Cortex of kidney (tissue), 1 donor: ENCODE measurements around the gene RBM4B.

Experiments
- DNase-seq: peaks from one replicate; lab custom pipeline; 2025; lab: John Stamatoyannopoulos, UW

RBM4B gene

DNA sequence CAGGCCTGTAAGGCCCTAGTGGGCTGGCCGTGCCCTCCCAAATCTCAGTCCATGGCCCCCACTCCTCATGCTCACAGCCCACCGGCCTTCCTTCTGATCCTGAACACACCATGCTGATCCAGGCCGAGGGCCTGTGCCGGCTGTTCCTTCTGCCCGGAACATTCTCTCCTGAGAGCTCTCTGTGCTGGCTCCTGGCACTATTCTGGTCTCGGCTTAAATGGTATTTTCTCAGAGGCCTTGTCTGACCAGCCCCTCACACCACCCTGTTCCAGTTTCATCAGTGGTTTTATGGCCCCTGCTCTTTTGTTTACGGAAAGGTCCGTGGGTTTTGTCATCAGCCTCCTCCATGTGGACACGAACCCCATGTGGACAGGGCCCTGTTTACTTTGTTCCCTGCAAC is 29.3 kb upstream of the RBM4B start:
- no peak for DNase-seq

DNA sequence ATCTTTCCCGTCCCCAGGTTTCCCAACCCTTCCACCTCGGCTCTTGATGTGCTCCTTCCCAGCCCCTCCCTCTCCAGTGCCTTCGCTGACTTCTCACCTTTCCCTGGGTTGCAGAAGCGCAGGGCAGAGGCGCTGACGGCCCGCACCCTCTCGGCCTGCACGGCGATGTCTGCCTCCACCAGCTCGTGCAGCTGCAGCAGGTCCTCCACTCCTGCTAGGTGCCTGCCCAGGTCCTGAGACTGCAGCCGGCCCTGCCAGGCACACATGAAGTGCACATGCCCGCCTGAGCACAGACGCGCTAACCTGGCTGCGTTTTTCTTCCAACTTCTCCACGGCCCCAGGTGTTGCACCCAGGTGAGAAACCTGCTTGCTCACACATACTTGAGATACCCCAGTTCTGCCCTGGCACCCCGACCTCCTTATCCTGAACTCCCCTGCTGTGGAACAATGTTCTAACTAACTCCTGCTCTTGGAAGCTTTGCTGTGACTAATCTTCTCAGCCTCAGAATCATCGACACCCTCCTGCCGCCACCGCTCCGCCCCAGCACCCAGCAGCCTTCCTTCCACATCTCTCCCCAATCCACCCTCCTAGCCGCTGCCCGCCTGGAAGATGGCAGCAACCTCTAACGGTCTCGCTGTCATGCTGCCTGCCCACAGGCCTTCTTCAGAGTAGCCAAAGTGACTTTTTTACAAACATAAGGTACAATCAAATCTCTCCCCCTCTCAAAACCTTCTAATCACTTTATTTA is 28.1 kb upstream of the RBM4B start:
- DNase-seq: no peak

DNA sequence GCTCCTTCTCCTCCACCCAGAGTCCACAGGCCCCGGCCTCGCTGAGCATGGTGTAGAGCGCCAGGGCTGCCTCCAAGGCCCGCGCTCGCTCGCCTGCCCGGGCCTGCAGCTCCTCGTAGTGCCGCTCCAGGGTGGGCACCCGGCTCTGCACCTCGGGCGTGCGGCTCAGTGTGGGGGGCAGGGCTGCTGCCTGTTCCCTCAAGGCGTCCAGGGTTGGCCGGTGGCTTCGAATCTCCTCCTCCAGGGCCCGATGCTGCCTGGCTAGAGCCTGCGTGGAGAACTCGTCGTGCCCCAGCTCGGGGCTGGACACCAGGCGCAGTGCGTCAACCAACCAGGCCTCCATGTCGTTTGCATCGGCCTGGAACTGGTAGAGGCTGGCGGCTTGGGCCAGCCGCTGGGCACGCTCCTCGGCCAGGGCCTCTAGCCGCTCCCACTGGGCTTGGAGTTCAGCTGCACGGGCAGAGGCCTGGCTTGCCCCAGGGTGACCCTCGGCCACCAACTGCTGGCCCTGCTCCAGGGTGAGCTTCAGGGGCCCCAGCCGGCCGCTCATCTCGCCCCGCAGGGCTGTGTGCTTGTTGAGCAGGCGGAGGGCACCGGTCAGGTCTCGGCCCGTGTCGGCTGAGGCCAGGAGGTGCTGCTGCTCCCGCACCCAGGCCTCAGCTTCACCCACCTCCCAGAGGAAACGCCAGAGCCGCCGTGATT is 27.1 kb upstream of the RBM4B start:
- DNase-seq: no peak

DNA sequence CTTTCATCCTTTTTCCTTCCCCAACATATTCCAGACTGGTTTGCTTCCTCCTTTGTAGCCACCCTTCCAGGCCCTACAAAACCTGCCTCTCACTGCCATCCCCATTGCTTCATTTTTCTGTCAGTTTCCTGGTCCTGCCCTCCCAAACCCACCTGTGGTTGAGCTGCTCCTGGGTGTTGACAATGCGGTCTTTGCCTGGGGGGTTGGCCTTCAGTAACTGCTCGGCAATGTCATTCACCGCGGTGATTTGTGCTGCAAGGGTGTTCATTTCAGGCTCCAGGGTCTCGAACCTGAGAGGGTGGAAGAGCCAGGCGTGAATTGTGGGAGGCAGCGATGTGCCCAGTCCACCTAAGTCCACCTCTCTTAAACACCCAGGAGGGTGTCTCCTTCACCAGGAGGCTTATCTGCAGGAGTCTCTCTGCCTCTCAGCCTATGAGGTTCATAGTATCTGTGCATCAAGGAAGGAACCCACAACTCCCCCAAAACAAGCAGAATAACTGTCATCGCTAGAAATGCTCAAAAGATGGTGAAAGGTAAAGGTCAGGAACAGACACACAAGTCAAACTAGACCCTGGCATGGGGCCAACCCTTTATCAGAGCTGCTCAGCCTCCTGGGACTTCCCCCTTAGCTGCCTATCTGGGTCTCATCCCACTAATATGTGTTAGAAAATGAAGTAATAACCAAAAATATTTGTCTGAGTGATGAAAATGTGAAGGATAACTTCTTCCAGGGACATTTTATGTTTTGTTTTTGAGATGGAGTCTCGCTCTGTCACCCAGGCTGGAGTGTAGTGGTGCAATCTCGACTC is 23.9 kb upstream of the RBM4B start:
- DNase-seq: no peak

DNA sequence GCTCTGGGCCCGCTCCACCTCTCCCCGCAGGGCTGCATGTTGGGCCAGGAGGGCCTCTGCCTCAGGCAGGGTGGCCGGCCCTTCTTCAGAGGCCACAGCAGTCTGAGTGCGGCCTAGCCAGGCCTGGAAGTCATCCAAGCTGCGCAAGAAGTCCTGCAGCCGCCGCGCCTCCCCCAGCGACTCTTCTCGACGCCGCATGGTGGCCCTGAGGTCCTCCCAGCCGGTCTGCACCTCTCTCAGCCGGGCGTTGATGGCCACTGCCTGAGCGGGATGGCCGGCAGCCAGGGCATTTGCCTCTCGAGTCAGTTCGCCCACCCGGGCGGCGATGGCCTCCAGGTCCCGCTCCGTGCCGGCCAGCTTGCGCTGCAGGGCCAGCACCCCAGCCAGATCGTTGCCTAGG is 23.1 kb upstream of the RBM4B start:
- no peak for DNase-seq

DNA sequence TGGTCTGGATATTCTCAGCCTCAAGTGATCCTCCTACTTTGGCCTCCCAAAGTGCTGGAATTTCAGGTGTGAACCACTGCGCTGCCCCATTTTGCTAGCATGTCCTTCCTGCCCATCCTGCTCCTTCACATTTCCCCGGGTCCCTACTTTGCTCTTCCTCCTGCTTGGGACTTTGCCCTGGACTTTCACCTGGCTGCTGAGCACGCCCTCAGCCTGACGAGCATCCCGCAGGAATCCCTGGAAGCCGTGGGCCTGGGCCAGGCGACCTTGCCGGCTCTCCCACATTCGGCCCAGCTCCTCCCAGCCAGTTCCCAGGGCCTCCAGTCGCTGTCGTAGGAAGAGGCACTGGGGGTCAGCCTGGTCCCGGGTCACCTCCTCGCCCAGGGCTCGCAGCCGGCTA is 22.6 kb upstream of the RBM4B start:
- DNase-seq: no peak

DNA sequence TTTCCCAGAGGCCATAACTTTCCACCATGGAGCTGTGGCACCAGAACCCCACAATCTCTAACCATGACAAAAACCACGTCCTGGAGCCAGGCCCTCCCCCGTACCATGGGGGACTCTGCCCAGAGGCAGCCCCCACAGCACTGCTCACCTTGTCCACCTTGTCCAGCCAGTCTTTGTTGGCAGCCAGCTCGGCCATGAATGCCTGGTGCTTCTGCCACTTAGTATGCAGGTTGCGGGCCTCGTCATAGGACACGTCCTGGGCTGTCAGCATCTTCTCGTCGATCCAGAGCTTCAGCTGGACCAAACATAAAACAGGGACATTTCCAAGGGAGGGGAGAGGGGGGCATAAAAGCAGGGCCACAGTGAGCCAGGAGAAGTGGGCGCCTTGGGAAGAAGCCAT is 20.8 kb upstream of the RBM4B start:
- DNase-seq: no peak

DNA sequence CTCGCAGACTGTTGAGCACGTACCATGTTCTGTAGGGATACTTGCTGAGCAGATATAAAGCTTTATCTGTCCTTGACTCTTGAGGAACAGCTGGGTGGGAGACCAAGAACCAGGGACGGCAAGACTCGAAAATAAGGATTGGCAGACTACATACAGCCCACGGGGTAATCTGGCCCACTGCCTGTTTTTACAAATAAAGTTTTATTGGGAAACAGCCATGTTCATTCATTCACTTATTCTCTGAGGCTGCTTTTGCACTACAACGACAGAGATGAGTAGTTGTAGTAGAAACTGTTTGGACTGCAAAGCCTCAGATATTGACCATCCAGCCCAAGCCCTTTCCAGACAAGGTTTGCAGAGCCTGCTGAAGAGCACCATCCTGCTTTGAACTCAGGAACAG is 20.3 kb upstream of the RBM4B start:
- no peak for DNase-seq

DNA sequence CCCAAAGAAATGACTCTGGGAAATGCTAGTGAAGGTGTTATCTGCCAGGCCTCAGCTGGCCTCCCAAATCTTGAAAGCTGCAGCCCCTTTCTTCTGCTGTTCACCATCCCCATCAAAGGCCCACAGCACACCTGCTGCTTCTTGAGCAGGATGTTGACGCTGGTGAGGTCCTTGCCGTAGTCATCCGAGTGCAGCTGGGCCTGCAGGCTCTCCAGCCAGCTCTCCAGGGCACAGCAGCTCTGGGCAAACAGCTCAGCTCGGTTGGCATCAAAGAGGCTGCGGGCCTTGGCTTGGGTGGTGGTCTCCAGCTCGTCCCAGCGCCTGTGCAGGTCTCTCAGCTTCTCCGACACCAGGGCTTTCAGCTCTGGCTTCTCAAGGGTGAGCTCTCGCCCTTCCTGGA is 18.5 kb upstream of the RBM4B start:
- DNase-seq: no peak

DNA sequence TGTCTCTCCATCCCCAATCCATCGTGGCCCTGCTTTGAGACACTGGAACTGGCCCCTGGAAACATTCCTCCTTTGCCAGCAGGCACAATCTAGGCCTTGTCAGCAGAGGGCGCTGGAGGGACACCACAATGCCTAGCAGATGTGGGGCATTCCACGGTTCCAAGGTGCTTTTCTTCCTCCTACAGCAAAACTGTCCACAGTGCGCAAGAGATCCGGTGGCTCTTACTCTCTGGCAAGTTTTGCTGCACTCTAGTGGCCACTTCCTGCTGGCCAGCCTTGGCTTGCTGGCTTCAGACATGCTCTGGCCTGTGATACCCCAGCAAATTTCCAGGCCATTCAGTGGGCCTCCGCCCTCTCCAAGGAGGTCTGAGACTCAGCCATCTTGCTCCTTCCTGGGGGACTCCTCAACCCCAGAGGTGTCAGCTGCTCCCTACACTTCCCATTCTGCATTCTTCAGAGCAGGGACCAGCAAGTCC is 17.1 kb upstream of the RBM4B start:
- DNase-seq: no peak

DNA sequence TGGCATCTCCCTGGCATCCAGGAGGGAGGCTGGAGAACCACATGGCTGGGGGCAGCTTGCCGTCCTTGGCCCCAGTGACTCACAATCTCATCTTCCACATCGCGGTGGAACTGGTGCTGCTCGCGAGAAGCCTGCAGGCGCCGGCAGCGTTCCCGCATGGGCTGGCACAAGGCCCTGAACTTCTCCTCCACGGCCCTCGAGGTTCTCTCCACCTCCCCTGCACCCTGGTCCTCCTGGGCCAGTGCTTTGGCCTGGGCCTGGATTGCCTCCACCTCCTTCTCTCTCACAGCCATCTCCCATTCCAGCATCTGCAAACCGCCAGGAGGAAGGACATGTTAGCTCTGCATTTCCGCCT is 16.3 kb upstream of the RBM4B start:
- DNase-seq: no peak

DNA sequence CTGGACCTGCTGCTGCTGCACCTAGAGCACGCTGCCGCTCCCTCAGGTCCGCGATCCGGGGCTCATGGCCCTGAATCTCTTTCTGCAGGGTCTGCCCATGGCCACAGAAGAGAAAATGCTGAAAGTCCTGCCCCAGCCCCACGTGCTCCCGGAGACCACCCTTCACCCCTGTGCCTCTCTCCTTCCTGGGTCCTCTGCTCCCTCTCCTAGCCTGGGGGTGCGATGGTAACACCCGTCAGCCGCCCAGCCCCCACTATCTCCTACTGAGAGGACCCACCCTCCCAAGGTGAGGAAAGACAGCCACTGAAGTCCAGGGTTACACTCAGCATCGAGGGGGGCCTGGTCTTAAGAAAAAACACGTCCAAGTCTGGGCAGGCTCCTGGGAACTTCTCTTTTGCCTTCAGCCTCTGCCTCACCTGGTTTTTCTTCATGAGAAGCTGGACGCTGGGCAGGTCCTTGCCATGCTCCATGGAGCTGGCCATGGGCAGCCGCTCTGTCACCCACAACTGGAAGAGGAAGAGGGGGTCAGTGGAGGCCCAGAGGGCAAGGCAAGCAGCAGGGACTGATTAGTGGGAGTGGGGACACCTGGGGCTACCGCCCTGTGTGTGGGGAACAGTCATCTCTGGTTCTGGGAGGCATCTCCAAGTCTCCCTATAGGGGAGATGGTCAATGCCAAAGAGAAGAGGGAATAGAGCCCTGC is 15.8 kb upstream of the RBM4B start:
- DNase-seq: no peak

DNA sequence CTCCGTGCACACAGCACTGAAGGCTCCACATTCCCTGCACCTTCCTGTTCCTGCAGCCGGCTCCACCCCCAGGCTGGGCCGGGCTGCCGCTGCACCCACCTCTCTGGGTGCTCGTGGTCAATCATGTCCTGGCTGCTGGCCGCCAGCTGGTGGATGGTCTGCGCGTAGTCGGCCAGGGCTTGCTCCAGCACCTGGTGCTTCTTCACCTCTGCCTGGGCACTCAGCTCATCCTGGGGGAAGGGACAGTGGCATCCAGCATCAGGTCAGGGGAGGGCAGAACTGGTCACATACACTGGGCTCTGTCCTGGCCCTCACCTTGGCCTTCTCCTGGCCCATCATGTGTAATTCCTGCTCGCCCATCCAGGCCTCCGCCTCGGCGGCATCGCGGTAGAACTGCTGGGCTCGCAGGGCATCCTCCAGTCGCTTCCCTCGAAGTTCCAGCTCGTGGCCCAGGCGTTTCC is 15.2 kb upstream of the RBM4B start:
- no peak for DNase-seq

DNA sequence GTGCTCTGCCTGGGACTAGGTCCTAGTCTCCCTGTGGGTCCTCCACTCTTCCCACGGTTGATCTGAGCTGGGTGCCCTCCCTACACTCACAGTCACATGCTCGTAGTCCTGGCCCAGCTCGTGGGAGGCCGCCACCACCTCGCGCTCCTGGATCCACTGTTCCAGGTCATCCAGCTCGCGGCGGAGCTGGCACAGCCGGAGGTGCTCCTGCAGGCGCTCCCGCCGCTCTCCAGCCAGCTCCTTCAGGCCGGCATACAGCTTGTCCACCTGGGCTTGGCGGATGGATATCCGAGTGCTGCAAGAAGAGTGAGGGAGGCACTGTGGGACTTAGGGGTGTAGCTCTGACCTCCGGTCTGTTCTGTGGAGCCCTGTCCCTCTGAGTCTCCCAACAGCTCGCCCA is 14.8 kb upstream of the RBM4B start:
- no peak for DNase-seq

DNA sequence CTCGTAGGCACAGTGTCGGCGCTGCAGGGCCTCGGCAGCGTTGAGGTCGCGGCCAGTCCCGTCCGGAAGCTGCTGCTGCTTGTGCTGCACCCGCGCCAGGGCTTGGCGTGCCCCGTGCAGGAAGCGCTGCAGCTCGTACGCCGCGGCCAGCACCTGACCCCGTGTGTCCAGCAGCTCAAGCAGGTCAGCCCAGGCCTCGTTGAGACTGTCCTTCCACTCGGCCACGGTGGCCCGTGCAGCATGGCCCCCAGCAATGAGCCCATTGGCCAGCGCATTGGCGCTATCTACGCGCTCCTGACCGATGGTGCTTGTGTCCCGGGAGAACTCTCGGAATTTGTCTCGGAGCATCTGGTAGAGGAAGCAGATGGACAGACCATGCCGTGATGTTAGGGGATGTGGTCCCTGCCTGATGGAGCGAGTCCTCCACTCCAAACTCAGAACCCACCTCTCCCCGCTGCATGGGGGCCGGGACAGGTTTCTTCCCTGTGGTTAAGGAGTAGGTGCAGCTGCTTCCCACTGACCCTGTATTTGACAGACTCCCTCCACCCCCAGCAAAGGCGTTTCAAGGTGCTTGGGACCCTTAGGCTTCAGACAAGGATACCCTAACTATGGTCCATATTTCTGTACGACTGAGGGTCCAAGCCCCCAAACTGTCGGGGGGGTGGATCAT is 13.8 kb upstream of the RBM4B start:
- no peak for DNase-seq

DNA sequence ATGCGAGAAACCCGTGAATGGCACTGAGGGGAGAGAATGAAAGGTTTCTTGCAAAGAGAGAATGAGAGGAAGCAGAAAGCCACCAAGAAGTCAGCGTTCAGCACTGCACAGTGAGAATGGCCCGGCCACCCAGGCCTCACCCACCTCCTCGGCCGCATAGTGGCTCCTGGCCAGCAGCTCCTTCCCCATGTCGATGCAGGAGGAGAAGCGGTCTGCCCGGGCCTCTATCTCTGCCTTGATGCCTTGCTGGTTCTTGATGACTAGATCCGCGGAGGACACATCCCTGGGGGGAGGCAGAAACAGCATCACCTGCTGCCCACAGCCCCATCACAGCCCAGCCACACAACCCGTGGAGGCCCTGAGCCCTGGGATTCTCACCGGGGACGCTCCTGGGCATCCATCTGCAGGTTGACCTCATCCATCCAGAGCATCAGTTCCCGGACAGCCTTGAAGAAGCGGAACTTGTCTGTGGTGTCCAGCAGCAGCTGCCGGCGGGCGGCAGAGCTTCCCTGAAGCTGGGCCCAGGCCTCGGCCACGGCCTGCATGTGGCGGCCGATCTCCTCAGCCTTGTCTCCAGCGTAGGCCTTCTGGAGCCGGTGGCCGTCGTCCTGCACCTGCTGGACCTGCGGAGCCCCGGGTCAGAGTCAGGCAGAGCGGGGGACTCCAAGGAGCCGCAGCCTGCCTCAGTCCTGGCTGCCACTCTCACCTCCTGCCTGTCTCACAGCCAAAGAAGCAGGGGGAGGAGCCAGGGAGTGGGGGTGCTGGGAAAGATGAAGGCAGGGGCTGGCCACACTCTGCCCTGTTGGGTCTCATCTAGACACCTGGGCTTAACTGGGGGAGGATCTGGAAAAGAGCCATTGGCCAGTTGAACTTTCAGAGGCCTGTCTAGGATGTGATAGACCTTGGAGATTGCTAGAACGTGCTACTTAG is 12.2 kb upstream of the RBM4B start:
- no peak for DNase-seq

DNA sequence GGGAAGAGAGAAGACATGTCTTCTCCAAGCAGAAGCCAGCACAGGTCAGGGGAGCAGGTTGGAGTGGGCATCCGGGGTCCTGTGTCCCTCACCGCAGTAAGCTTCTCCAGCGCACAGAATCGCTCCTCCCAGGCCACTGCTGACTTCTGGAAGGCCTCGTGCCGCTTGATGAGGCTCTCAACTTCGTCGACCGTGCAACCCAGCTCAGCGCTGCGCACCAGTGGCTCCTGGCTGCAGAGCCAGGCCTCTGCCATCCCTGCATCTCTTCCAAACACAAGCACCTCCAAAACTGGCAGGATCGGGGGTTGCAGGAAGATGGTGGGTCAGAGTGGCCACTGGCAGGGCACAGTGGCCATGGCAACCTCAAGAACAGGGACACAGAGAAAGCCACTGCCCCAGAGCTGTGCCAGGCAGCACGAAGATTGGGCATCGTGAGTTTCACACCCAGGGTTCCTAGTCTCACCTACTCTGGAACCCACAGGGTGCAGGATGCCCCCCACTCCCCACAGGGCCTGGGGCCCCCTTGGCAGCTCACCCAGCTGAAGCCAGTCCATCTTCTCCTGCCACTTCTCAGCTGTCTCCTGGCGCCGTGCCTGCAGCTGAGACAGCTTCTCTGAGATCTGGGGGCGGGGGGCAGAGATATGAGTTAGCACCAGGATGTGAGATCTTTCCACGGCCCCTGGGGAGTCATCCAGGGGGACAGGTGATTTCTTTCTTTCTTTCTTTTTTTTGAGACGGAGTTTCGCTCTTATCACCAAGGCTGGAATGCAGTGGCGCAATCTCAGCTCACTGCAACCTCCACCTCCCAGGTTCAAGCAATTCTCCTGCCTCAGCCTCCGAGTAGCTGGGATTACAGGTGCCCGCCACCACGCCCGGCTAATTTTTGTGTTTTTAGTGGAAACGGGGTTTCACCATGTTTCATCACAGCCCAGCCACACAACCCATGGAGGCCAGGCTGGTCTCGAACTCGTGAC is 11.2 kb upstream of the RBM4B start:
- DNase-seq: no peak

DNA sequence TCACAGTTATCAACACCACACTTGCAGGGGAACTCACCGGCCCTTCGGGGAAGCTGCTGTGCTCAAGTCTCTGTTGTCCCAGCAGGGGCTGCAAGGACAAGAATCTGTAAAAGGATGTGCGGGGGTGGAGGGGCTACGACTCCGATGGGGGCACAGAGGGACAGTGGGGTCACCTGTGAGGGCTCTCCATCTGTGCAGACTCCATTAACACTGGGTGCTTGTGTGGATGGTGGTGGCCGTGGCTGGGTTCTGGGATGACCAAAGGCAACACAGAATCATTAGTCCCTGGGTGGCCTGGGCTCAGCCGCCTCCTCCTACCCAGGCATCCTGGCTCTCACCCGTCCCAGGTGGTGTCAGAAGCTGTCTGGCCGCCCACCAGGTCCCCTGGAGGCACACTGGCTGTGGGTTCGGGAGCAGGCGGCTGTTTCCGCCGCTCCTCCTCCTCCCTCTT is 10.2 kb upstream of the RBM4B start:
- DNase-seq: no peak
